SIG-M5 treated with dmso at 0.1 percent for 504 hours (cell line): ENCODE data around the gene MRFAP1L1.

Experiments used
- DNase-seq: peaks from one replicate; lab custom pipeline; 2025; ENCODE audit not compliant: unreplicated experiment; lab: John Stamatoyannopoulos, UW

The MRFAP1L1 gene

DNA sequence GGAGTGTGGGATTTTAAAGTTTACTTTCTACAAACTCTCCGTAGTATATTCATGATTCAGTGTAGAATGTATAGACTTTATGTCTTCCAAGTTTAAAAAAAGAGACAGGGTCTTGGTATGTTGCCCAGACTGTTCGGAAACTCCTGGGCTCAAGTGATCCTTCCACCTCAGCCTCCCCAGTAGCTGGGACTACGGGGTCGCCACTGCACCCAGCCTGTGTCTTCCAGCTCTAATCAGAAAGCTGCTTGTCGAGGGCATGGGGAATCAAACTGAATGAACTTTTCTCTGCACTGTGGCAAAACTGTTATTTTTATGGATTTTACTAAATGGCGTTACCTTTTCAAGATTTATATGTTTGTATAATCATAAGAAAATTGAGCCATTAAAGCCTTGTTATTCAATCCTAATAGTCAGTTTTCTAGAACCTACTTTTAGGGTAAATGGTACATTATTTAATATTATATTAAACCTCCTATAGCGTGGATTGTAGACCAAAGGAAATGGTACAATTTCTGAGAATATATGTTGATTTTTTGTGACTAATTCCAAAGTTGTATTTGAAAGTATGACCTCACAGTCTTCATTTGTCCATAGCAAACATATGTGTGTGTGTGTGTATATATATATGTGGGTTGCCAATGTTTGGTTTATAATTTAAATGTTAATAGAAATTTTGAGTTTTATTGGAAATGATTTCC lies 7.4 kb upstream of the MRFAP1L1 start:
- no peak for DNase-seq

DNA sequence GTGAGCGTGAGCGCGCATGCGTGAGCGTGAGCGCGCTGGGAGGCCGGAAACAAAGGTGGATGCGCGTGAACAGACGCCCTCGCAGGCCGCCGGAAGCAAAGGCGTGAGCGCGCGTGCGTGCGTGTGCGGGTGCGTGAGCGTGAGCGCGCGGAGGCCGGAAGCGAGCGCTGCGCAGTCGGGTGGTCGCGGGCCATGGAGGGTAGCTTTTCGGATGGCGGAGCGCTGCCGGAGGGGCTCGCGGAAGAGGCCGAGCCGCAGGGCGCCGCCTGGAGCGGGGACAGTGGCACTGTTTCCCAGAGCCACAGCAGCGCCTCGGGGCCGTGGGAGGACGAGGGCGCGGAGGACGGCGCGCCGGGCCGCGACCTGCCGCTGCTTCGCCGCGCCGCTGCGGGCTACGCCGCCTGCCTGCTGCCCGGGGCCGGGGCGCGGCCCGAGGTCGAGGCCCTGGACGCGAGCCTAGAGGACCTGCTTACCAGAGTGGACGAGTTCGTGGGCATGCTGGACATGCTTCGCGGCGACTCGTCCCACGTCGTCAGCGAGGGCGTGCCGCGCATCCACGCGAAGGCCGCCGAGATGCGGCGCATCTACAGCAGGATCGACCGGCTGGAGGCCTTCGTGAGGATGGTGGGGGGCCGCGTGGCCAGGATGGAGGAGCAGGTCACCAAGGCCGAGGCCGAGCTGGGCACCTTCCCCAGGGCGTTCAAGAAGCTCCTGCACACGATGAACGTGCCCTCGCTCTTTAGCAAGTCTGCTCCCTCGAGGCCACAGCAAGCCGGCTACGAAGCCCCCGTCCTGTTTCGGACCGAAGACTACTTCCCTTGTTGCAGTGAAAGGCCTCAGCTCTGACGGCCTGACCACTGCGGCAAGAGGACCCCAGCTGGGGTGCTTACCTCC lies 6.6 kb upstream of the MRFAP1L1 start, which contains the start of gene BLOC1S4:
Gene BLOC1S4, plus strand, starts transcription at position 157 of the 894 bp plus-strand sequence. Its CDS starts 36 bp downstream, at position 193.
- DNase-seq: peak; percentile 84

DNA sequence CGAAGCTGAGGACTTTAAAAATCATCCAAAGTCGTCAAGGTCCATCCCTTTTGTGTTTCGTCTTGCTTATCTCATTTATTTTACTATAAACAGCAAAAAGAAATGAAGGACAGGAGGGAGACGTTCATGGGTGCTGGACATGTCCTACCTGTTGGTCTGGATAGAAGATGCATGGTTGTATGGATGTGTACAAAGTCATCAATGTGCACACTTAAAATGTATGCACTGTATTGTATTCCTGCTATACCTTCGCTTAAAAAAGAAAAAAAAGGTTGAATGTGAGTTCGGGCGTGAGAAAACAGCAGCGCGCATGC lies 6.0 kb upstream of the MRFAP1L1 start:
- no peak for DNase-seq

DNA sequence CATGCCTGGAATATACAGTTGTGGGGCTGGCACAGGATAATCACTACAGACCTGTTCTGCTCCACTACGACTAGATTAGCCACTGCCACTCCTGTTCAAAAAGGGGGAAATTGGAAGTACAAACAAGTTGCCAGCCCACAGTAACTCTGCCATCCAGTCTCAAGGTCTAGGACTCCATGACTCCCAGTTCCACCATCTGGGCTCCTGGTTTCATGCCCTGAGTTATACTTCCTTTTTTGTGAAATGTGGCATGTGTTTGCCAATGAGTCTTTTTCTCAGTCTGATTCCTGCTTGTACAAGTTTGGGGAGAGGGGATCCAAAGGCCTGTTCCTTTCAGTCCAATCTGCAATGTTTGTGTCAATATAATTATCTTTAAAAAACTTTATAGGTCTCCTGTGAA lies 5.3 kb upstream of the MRFAP1L1 start:
- peak; percentile 35 for DNase-seq

DNA sequence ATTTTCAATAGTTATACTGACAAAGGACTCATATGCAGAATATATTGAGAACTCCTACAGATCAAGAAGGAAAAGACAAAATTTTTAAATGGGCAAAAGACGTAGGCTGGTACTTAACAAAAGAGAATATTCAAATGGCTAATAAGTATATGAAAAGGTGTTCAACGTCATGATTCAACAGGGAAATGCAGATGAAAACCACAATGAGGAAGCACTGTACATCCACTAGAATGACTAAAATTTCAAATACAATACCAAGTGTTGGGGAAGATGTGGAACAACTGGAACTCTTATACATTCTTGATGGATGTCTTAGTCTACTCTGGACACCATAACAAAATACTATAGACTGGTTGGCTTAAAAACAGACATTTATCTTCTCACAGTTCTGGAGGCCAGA lies 1.3 kb upstream of the MRFAP1L1 start:
- peak; percentile 27 for DNase-seq

DNA sequence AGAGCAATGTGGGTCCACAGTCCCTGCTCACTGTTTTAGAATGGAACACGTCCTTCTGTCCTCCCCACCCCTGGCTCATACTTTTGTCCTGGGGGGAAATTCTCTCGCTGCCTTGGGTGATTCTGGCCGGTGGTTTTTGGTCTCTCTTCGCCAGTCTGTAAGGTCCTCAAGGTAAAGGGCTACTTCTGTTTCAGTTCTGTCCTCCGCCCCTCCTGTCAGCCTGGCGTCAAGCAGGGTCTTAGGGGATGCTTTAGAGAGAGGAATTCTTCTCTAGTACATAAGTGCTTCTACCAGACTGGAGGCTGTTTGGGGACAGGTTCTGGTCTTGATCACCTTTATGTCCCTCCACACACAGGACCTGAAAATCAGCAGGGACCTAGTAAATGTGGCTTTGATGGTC lies 617 bp upstream of the MRFAP1L1 start:
- DNase-seq: no peak

DNA sequence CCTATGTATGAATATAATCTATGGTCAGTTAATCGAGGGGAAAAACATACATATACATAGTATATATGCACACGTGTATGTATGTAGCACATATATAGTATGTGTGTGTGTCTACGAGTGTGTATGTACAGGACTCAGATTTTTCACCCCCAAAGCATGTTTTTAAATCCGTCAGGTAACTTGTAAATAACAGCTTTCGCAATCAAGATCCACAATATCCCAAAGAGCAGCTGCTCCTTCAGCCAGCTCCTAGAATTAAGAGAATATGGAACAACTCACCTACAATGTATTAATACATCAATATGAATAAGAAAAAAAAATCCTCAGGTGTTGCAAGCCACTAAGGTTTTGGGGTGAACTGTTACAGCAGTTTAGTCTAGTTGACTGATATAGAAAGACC lies 3.5 kb downstream of the MRFAP1L1 start:
- no peak for DNase-seq

DNA sequence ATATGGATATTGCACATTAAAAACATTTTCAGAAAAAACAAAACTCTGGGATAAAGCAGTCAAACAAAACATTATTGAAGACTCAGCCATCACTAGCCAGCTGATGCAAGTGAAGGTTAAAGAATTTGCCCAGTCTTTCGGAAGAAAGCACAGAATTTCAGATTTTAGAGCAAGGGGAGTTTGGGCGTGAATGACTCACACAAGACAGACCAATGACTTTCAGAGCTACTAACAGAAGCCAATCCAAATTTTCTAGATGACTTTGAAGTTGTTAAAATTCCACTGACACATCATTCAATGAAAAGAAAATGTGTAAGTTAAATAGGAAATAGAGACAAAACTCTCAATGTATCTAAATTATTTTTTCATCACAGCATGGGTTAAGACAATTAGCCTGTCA lies 4.0 kb downstream of the MRFAP1L1 start:
- no peak for DNase-seq

DNA sequence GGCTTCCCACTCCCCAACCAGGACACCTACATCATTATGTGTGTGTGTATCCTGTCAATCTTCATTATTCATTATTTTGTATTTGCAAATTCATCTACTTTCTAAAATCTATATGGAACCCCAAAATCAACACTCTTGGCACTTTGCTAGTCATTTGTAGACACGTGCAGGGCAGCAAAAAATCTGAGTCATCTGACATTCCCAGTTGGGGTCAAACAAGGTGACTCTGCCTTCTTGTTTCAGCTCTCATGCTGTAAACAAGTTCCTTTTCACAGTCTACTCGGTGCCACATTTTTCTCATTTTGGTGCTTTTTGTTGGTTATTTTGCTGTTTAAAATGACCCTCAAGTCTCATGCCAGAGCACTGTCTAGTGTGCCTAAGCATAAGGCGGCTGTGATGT lies 5.9 kb downstream of the MRFAP1L1 start:
- DNase-seq: no peak

DNA sequence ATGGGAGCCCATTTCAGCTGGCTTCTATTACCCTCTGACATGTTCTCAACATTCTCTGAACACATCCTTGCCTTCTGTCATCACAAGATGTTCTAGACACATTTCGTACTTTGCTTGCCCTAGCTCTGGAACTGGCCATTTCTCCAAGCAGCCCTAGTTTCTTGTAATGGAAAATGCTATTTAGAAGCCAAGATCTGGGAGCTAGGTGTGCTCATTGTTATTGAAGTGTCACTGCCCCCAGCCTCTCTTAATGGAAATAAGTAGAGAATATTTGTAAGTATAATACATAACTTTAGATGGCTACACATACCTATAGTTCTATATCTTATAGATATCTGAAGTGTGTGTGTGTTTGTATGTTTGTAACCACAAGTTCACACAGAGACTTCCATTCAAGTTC lies 6.9 kb downstream of the MRFAP1L1 start:
- no peak for DNase-seq

DNA sequence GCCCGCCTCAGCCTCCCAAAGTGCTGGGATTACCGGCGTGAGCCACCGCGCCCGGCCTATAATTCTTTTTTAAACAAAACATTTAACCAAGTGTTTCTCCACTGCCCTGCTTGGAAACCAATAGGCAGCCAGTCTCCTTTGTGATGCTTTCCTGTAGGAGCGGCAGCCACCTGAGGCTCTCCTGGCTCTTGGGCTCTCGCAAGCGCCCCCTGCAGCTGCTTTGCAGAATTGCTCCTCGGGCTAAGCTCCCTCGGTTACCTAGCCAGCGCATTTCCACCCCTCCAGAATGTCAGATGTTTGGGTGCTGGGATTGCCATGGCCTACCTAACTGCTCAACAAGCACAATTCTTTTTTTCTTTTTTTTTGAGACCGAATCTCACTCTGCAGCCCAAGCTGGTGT lies 8.3 kb downstream of the MRFAP1L1 start:
- DNase-seq: no peak

DNA sequence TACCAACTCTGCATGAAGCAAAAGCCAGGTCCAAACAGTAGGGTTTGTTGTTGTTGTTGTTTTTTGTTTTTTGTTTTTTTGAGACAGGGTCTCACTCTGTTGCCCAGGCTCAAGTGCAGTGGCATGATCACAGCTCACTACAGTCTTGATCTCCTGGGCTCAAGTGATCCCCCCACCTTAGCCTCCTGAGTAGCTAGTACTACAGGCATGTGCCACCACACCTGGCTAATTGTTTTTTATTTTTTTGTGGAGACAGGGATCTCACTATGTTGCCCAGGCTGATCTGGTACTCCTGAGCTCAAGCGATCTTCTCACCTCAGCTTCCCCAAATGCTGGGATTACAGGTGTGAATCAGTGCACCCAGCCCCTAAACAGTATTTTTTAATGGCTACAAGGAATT lies 9.8 kb downstream of the MRFAP1L1 start:
- DNase-seq: no peak

DNA sequence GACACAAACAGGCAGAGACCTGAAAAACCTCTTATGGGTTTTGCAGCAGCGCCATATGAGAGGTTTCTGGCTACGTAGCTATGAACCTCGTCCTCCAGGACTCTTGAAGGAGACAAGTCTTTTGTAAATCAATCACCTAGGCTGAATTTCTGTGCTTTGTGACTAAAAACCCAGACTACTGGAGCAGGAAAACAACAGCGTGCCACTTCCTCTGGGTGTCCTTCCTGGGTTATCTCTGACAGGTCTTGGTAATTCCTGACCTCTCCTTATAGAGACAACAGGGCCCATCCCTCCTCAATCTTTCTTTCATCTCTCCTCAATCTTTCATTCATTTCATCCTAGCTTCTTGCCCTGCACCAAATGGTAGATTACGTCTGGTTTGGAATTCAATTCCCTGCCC lies 10.3 kb downstream of the MRFAP1L1 start:
- DNase-seq: no peak

DNA sequence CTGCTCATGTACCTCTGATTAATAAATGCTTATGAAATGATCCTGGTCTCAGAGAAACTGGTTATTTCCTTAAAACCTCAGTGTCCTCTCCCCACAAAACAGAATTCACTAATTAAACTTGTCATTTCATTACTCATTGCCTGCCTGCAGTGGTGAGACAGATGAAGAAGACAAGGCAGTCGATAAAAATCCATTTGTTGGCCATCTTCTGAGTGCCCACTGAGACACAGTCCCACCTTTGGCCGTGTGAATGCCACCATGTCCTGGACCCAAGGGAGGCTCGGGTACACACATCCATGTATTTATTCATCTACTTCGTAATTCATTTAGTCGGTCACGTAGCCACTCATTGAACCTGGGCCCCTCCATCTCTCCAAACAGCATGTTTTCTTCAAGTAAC lies 12.5 kb downstream of the MRFAP1L1 start:
- no peak for DNase-seq

DNA sequence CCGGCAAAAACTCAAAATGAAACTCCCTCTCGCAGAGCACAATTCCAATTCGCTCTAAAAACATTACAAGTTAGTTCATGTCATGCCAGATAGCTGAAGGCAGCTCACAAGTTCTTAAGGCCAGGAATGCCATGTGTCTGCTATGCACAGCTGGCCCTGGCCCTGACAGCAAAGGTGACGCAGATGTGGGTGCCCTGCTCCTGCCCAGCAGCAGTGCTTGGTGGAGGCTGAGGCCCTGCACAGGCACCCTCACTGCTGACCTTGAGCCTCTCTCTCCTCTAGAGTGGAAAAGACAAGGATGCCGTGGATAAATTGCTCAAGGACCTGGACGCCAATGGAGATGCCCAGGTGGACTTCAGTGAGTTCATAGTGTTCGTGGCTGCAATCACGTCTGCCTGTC lies 13.1 kb downstream of the MRFAP1L1 start:
- DNase-seq: no peak

DNA sequence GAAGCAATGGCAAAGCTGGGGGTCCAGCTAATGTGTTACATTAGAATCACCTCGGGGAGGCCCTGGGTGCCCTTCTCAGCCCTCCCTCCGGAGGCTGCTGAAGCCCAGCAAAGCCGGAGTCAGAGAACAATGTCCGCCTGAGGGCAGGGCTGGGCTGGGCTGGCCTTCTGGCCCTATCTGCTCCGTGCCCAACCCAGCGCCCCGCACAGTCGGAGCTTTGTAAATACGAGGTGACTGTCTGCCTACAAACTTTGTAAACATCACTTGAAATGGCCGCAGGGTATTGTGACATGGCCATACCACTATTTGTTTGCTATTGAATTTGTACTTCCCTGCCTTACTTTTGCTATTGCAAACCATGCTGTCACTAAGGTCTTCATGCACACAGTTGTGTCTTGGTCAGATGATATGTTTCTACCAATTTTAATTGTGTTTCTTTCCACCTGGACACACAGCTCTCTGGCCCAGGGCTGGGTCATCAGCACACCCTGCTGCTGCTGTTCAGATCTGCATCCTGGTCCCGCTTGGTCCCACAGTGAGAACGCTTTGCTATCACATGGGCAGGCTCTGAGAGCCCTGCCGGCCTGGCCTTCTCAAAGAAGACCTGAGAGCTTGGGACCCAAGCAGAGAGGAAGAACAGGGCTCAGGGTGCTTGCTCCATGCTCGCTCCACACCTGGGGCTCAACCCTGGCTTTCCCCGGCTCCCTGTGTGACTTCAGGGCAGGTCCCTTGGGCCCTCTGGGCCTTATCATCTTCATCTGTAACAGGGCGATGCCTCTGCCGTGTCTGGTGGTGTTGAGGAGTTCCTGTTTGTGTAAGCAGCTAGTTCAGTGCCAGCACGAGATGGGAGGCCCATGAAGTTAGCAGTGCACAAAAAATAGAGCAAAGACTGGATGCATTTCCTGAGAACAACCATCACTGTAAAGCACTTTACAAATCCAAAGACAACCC lies 13.7 kb downstream of the MRFAP1L1 start:
- peak; percentile 74 for DNase-seq

DNA sequence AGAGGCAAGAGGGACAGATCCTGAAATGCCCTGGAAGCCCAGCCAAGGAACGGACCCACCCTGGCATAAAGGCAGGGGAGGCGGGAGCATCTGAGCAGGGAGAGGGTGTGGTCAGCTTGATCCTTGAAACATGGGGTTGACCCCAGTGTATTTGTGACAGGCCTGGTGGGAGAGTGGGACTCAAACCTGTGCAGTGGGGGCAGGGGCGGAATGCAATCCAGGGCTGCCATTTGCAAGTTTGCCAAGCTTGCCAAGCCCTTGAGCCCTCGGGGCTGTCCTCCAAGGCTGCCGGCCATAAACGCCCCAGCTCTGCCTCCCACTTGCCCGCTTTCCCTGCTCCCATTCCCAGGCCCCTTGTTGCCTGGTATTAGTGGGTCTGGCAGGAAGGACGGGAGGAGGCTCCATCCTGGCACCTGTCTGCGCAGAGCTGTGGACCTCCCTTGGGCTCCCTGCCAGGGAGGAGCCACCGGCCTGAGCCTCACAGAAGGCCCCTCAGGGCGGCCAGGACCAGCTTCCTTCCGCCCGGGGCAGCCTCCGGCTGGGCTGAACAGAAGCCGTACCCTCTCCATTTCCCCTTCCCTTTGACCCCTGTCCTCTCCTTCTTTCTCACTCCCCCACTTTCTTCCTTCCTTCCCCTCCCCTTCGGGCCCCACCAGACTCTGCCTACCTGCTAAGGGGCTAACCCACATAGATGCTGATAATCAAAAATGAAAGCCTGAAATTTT lies 15.3 kb downstream of the MRFAP1L1 start:
- no peak for DNase-seq

DNA sequence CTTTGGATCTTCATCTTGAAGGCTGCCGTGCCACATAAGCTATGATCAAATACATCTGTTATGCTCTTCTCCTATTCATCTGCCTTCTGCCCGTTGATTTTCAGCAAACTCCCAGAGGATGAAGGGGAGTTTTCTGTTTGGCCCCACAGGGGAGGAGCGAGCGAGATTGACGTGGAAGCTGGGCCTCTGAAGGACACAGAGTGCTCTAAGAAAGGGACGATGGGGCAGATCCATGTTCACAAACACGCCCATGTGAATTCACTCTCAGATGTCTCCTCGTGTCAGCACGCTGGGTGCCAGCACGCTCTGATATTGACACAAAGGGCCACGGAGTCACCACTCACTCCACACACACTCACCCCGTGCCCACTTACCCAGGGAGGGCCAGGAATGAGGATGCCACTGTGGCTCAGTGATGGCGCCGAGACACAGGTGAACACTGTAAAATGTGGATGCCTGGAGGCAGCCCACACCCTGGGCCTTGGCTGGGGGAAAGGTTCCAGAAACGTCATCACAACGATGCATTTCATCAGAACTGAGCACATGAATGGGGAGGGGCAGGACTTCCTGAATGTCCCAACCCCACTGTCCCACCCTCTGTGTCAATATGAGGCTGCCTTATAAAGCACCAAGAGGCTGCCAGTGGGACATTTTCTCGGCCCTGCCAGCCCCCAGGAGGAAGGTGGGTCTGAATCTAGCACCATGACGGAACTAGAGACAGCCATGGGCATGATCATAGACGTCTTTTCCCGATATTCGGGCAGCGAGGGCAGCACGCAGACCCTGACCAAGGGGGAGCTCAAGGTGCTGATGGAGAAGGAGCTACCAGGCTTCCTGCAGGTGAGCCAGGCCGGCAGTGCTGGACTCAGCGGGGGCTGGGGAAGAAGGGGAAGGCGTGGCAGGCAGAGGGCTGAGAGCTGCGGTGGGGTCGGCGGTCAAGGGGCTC lies 16.2 kb downstream of the MRFAP1L1 start, which contains the start of gene S100P:
Gene S100P, plus strand, starts transcription at position 648 of the 946 bp plus-strand sequence. Its CDS starts 55 bp downstream, at position 703.
- peak; percentile 71 for DNase-seq

DNA sequence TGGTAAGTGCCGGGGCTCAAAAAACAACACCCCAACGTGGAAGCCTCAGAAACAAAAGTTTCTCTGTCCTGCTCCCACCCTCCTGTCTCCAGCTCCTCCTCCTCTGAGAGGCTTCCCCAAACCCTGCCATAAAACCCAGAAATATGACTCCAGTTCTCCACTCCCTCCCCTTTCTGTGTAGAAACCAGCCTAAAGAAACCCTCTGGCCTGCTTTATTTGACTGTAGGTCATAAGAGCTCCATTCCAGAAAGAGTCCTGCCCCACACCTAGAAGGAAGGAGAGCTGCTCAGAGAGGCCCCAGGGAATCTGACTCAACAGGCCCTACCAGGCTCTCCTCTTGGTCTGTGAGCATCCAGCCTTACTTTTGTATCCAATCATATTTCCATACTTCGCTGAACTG lies 16.9 kb downstream of the MRFAP1L1 start:
- DNase-seq: peak; percentile 47
